Smooth muscle cell of the pulmonary artery (primary cell): ENCODE data around the gene VPS4A. TPM values are rescaled to one million over a fixed set of nuclear protein-coding genes. Genes with fewer than 3 reads are reported as not detected.

Experiments
- total RNA-seq: library from RNA; depleted of rRNA; stranded (reverse); fragments of >200 nt; gene quantifications from 2 replicates; pipeline ENCODE4 v1.2.3, GENCODE V29; 2014

The VPS4A gene
- total RNA-seq: 31.0 and 32.0 TPM in 2 replicates

DNA sequence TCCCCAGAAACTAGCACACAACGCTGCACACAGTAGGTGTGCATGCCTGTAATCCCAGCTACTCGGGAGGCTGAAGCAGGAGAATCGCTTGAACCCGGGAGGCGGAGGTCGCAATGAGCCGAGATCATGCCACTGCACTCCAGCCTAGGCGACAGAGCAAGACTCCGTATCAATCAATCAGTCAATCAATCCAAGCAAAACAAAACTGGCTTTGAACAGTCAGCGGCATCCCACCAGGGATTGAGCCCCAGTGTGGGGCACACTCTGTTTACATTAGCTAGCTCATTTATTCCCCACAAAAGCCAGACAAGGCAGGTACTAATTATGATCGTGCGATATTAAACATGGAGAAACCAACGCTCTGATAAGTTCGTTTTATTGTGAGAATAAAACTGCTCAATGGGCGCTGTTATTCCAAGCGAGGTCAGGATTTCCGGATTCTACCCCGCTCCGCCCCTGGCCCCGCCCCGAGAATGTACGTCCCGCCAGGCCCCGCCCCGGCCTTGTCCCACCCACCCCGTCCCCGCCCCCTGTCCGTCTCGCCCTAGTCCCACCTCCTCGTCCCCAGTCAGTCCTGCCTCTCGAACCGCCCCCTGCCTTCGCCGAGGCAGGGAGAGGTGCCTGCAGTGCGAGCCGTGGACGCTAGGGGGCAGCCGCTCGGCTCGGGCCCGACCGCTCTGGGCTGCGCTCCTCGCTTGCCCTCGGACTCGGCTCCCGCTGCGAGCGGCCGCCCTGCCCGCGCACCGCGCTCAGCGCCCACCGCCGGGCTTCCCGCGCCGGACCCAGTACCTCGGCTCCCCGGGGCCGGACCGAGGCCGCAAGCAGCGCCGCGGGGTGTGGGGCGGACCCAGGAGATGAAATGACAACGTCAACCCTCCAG, at the start of gene VPS4A:
VPS4A (plus strand) TSS at position 698 of the 880 bp plus-strand sequence; CDS start at position 860, 162 bp downstream.

GRCh38 chr16:69330286-69331109, 19.3 kb downstream of the VPS4A start, which contains the start of gene PDF:
Gene PDF, minus strand, starts transcription at chr16:69330588. Its CDS starts 18 bp downstream, at chr16:69330570.

DNA sequence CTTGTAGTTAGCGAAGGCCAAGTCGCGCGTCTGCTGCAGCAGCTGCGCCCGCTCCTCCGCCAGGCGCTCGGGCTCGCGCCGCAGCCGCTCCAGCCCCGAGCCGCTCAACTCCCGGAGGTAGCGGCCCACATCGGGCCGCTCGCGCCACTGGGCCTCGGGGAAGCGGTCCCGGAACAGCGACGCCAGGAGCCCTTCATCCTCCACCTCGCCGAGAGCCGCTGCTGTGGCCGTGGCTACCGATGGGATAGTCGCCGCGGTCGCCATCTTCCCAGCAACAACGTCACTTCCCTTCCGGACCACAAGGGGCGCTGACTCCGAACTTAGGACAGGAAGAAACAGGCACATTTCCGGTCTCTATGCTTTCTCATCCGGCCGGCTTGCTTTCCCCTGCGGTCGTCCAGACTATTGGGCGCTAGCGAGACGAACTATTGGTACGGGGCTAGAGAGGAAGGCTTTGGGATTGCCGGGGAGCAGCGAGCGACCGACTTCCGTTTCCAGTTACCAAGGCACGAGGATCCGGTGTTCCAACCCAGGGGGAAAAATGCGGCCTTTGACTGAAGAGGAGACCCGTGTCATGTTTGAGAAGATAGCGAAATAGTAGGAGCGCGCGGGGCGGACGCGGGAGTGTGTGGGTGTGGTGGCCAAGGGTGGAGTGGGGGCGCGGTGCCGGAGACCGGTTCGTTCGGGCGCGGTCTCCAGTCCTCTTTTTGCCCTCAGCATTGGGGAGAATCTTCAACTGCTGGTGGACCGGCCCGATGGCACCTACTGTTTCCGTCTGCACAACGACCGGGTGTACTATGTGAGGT, 28.3 kb downstream of the VPS4A start, which contains the start of the genes COG8 and NIP7:
COG8 (minus strand) TSS at position 276 of the 806 bp plus-strand sequence; CDS start at position 264, 12 bp downstream.
NIP7 (plus strand) TSS at position 484 of the 806 bp plus-strand sequence; CDS start at position 542, 58 bp downstream.

GRCh38 chr16:69351309-69352027, 40.3 kb downstream of the VPS4A start, which contains the start of gene TMED6:
Gene TMED6, minus strand, starts transcription at chr16:69351786. Its CDS starts 33 bp downstream, at chr16:69351753.

Other genes with a start within 250 kb of the VPS4A start
- gene HAS3, start 205.7 kb upstream of the VPS4A start, total RNA-seq: 4.0 and 7.6 TPM in 2 replicates
- 61.1 and 71.0 TPM in 2 replicates for gene CHTF8, start 178.8 kb upstream of the VPS4A start, total RNA-seq
- gene UTP4, start 178.7 kb upstream of the VPS4A start, total RNA-seq: 20.3 and 26.7 TPM in 2 replicates
- 50.5 and 77.5 TPM in 2 replicates for gene SNTB2, start 124.2 kb upstream of the VPS4A start, total RNA-seq
- gene PDF, start 19.2 kb downstream of the VPS4A start, total RNA-seq: 10.5 and 15.3 TPM in 2 replicates
- 40.6 and 42.8 TPM in 2 replicates for gene COG8, start 28.2 kb downstream of the VPS4A start, total RNA-seq
- 17.3 and 20.6 TPM in 2 replicates for gene NIP7, start 28.4 kb downstream of the VPS4A start, total RNA-seq
- gene TMED6, start 40.4 kb downstream of the VPS4A start, total RNA-seq: 0.20 and 0.23 TPM in 2 replicates
- gene TERF2, start 74.7 kb downstream of the VPS4A start, total RNA-seq: 14.5 and 15.2 TPM in 2 replicates
- 68.7 and 88.8 TPM in 2 replicates for gene CYB5B, start 113.3 kb downstream of the VPS4A start, total RNA-seq